A673 (cell line): Measurements from ENCODE around the gene PPIL6.
"Not testable (repeated sequence)": the region's sequence is repeated elsewhere in the genome, so short reads cannot be mapped to it uniquely, and the experiment has no call there.

Experiments used
- EZH2 ChIP-seq: fragments of 200-600 bp; sonication (generic); IDR thresholded peaks from 2 replicates; pipeline ENCODE4 v1.6.1; 2017; ENCODE audit warnings: borderline replicate concordance, low read depth, mild to moderate bottlenecking, mixed read lengths, antibody characterized with exemption, low read length; ENCODE audit not compliant: poor library complexity, severe bottlenecking
- TF ChIP-seq, protein P1 (sequence below): fragments of 300-800, 200-600 bp; sonication (generic); conservative IDR thresholded peaks from 2 replicates; pipeline ENCODE4 v1.5.1; 2017; ENCODE audit warnings: low read depth, mild to moderate bottlenecking, antibody characterized with exemption, low read length, moderate library complexity, mixed read lengths

DNA sequence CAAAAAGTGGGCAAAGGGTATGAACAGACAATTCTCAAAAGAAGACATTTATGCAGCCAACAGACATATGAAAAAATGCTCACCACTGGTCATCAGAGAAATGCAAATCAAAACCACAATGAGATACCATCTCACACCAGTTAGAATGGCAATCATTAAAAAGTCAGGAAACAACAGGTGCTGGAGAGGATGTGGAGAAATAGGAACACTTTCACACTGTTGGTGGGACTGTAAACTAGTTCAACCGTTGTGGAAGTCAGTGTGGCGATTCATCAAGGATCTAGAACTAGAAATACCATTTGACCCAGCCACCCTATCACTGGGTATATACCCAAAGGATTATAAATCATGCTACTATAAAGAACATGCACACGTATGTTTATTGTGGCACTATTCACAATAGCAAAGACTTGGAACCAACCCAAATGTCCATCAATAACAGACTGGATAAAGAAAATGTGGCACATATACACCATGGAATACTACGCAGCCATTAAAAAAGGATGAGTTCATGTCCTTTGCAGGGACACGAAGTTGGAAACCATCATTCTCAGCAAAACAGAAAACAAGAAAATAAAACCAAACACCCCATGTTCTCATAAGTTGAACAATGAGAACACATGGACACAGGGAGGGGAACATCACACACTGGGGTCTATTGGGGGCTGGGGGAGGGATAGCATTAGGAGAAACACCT, 75.9 kb downstream of the PPIL6 start:
- TF ChIP-seq, protein P1, sequence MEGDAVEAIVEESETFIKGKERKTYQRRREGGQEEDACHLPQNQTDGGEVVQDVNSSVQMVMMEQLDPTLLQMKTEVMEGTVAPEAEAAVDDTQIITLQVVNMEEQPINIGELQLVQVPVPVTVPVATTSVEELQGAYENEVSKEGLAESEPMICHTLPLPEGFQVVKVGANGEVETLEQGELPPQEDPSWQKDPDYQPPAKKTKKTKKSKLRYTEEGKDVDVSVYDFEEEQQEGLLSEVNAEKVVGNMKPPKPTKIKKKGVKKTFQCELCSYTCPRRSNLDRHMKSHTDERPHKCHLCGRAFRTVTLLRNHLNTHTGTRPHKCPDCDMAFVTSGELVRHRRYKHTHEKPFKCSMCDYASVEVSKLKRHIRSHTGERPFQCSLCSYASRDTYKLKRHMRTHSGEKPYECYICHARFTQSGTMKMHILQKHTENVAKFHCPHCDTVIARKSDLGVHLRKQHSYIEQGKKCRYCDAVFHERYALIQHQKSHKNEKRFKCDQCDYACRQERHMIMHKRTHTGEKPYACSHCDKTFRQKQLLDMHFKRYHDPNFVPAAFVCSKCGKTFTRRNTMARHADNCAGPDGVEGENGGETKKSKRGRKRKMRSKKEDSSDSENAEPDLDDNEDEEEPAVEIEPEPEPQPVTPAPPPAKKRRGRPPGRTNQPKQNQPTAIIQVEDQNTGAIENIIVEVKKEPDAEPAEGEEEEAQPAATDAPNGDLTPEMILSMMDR: not testable (repeated sequence)
- not testable (repeated sequence) for TF ChIP-seq EZH2
